ENCODE data around the gene ADAMTSL3. TPM values are rescaled to one million over a fixed set of nuclear protein-coding genes. Genes with fewer than 3 reads are reported as not detected.
A peak's percentile ranks its signal among the peaks of the same experiment; 100 is the strongest.

Gene ADAMTSL3
- total and polyA plus RNA-seq, 2 experiments from 2014 or later, result 0.61 to 0.87 TPM

DNA sequence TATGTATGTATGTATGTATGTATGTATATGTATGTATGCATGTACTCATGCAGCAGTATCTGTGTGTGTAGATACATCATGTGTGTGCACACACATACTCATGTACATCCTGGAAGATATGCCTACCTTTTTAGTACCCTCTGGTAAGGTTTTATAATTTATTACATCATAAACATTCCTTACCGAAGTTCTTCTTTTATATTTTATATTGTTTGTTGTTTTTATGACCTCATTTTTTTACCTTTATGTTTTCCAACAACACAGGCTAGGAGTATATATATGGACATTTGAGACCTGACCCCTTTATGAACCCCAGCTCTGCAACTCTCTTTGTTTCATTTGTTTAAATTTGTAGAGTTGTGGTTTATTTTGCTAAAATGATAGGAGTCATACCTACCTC, 263.5 kb downstream of the ADAMTSL3 start (continued):
- TF ChIP-seq REST (IDR thresholded peaks at IDR 0.05; ENCODE audit: unreplicated experiment), result no peak

DNA sequence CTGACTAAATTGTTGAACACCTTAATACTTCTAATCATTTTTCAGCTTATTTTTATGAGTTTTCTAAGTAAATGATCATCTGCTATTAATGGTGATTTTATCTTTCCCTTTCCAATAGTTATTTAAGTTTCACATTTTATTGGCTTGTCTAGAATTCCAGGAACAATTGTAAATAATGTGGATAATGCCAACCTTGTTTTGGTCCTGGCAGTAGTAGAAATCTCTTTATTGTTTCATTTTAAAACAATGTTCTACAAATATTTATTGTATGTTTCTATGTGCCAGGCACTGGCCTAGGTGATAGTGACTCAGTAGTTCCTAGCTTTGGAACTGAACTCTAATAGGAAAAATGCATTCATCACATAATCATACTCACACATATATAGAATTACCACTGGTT, 264.1 kb downstream of the ADAMTSL3 start:
- H3K27ac ChIP-seq (ENCODE audit: low read depth), result no peak overlapping the region
- H3K36me3 Mint-ChIP-seq (ENCODE audit: low read depth), result no peaks in the 10 kb centered on the region
- peaks cover 11% of the 10 kb centered on the region for H3K4me1 ChIP-seq (ENCODE audit: insufficient read depth)
- no peaks in the 10 kb centered on the region for H3K79me2 ChIP-seq (replicated peaks; ENCODE audit: insufficient read depth)
- TF ChIP-seq NANOG (IDR thresholded peaks at IDR 0.05; ENCODE audit: borderline replicate concordance) (no peak), POLR2AphosphoS5 (IDR thresholded peaks at IDR 0.05; ENCODE audit: low read depth) (no peak), ZNF114 (CRISPR knock-in tag; IDR thresholded peaks at IDR 0.05) (no peak), CREB1 (CRISPR knock-in tag; IDR thresholded peaks at IDR 0.05; ENCODE audit: low read depth) (no peak), REST (IDR thresholded peaks at IDR 0.05; ENCODE audit: unreplicated experiment) (no peak), ZNF331 (CRISPR knock-in tag; IDR thresholded peaks at IDR 0.05; ENCODE audit: low read depth) (no peak)
- no peak overlapping the region for H3K4me3 ChIP-seq
- H3K4me2 ChIP-seq, result 0 out of 2 replicates have a peak overlapping the region, but pooled peaks have one; percentile 39
- DNase-seq (ENCODE audit: low spot score) (no peak), ATAC-seq (no peak)
- peaks cover 18% of the 10 kb centered on the region for H3K4me1 Mint-ChIP-seq
- no peaks in the 10 kb centered on the region for H3K36me3 ChIP-seq (ENCODE audit: insufficient read depth)
- no peaks in the 10 kb centered on the region for H3F3A ChIP-seq (replicated peaks; ENCODE audit: low read depth)
- no peaks in the 10 kb centered on the region for H3K9me3 Mint-ChIP-seq
- peaks cover 3% of the 10 kb centered on the region; the same call in 1 of the 2 replicates for H3K9me2 ChIP-seq (ENCODE audit: insufficient read depth)
- peak overlapping the region; percentile 36; the same call in 1 of the 2 replicates for H3K27ac Mint-ChIP-seq
- H3K27me3 ChIP-seq (ENCODE audit: insufficient read depth), result no peaks in the 10 kb centered on the region
- H3K27me3 Mint-ChIP-seq (ENCODE audit: insufficient read depth, low read depth, poor library complexity), result peaks cover 3% of the 10 kb centered on the region
- H3K4me3 Mint-ChIP-seq, result no peak overlapping the region
- no peak overlapping the region for H2AFZ ChIP-seq
- no peaks in the 10 kb centered on the region for H4K20me1 ChIP-seq (replicated peaks; ENCODE audit: insufficient read depth)
